Measurements from ENCODE around the gene MLEC. TPM values are rescaled to one million over a fixed set of nuclear protein-coding genes. Genes with fewer than 3 reads are reported as not detected.
A peak's percentile ranks its signal among the peaks of the same experiment; 100 is the strongest.

MLEC gene, protein sequence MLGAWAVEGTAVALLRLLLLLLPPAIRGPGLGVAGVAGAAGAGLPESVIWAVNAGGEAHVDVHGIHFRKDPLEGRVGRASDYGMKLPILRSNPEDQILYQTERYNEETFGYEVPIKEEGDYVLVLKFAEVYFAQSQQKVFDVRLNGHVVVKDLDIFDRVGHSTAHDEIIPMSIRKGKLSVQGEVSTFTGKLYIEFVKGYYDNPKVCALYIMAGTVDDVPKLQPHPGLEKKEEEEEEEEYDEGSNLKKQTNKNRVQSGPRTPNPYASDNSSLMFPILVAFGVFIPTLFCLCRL
- 47.5 TPM for total RNA-seq

DNA sequence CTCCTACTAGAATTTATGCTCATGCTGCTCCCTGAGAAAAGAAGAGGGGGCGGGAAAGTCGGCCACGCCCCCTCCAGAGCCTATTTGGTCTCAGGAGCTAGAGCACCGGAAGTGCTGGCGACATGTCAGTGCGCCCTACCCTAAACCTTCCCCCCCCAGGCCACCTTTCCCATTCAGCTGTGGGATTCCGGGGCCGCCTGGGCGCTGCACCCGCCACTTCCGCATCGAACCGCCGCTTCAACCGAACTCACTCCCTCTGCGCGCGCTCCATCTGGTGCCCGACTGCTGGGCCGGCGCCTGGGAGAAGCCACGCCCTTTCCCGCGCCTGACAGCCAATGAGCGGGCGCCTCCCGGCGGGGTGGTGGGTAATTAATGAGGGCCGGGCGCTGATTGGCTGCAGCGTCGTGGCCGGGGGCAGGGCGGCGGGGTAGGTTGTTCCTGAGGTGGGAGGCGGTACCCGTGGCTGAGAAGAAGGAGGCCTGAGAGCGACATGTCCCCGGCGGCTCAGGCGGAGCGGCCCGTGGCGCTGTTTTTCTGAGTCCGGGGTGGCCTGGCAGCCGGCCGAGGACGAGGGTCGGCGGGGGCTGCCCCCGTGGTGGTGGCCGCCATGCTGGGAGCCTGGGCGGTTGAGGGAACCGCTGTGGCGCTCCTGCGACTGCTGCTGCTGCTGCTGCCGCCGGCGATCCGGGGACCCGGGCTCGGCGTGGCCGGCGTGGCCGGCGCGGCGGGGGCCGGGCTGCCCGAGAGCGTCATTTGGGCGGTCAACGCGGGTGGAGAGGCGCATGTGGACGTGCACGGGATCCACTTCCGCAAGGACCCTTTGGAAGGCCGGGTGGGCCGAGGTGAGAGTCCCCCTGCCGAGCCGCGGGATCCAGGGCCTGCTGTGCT, at the start of gene MLEC:
Gene MLEC (plus strand): TSS at position 460 of the 888 bp plus-strand sequence. CDS start 148 bp downstream, at position 608.
- intact Hi-C loops (cut with DNase I) = loop anchor here (1.0 to 2.0 kb wide), 7 partner anchors 23 to 218 kb away; partner anchors contain the start of genes ACADS, POP5, SPPL3 and UNC119B
- TF ChIP-seq, protein P1, sequence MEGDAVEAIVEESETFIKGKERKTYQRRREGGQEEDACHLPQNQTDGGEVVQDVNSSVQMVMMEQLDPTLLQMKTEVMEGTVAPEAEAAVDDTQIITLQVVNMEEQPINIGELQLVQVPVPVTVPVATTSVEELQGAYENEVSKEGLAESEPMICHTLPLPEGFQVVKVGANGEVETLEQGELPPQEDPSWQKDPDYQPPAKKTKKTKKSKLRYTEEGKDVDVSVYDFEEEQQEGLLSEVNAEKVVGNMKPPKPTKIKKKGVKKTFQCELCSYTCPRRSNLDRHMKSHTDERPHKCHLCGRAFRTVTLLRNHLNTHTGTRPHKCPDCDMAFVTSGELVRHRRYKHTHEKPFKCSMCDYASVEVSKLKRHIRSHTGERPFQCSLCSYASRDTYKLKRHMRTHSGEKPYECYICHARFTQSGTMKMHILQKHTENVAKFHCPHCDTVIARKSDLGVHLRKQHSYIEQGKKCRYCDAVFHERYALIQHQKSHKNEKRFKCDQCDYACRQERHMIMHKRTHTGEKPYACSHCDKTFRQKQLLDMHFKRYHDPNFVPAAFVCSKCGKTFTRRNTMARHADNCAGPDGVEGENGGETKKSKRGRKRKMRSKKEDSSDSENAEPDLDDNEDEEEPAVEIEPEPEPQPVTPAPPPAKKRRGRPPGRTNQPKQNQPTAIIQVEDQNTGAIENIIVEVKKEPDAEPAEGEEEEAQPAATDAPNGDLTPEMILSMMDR (IDR thresholded peaks at IDR 0.05) = peak in 2 of 3 experiments; percentile 1 to 21
- peak; percentile 92 to 99 for DNase-seq (ENCODE audit: low spot score in 2 of 2)

DNA sequence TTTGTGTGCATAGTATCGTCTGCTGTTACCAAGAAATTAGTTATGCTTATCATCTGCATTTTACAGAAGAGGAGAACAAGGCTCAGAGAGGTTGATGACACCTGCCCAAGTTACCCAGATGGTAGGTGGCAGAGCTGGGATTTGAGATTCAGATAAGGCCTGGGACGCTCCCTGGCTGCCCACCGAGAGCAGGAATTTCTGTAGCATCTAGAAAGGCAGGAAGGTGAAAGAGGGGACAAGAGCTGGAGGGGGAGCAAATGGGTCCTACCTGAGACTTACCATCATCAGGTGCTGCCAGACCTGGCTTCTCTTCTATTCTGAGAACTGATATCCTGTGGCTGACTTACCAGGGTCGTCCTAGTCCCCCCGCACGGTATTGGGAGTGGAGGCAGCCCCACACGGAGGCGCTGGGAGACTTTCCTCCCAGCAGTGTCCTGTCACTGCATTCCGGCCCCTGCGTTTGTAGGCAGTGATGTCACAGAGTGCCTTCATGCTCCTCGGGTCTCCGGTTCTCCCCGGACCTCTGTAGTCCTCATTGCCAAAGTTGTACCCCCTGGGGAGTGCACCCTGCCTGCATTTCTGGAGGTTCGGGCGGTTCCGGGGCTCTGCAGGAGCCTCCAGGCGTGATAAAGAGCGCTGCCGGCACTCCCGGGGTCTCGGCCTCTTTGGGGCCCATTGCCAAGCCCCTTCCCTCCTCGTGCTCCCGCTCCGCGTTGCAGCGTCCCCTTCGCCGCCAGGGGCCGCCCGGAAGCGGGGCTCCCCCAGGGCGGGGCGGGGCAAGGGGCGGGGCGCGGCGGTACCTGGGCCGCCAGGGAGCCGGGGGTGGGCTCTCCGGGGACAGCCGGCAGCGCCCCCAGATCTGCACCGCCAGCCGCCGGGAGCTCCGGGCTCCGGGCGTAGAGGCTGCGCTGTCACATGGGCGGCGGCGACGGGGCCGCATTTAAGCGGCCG, 46.9 kb upstream of the MLEC start, which contains the start of gene CABP1:
Gene CABP1 (plus strand): TSS at position 856 of the 951 bp plus-strand sequence. CDS start 60 bp downstream, at position 916.
- Histone ChIP-seq H3K4me1 (peaks cover 9 to 13% of the 10 kb centered on the region in 2 donors), H3K36me3 (no peaks in the 10 kb centered on the region), H3K27me3 (peaks cover 19% of the 10 kb centered on the region), H3K27ac (no peak within 1 kb of the TSS), H3K4me3 (peak within 1 kb of the TSS; percentile 51 to 64), H3K9me3 (no peaks in the 10 kb centered on the region)
- intact Hi-C loops (cut with DNase I) = loop anchor here (10.0 kb wide), 1 partner anchor 315 kb away; the partner anchor contains the start of gene PLA2G1B
- TF ChIP-seq, protein P1 (IDR thresholded peaks at IDR 0.05) = no peak
- DNase-seq (ENCODE audit: low spot score in 2 of 2) = no peak

More for the DNA sequence above, at the start of gene MLEC:
- peak within 1 kb of the TSS; percentile 87 to 89 for H3K27ac ChIP-seq
- no peaks in the 10 kb centered on the region for H3K9me3 ChIP-seq
- no peaks in the 10 kb centered on the region for H3K27me3 ChIP-seq
- no peaks in the 10 kb centered on the region for H3K36me3 ChIP-seq
- H3K4me3 ChIP-seq = peak within 1 kb of the TSS; percentile 75 to 99
- peaks cover 7 to 28% of the 10 kb centered on the region in 2 donors for H3K4me1 ChIP-seq

DNA sequence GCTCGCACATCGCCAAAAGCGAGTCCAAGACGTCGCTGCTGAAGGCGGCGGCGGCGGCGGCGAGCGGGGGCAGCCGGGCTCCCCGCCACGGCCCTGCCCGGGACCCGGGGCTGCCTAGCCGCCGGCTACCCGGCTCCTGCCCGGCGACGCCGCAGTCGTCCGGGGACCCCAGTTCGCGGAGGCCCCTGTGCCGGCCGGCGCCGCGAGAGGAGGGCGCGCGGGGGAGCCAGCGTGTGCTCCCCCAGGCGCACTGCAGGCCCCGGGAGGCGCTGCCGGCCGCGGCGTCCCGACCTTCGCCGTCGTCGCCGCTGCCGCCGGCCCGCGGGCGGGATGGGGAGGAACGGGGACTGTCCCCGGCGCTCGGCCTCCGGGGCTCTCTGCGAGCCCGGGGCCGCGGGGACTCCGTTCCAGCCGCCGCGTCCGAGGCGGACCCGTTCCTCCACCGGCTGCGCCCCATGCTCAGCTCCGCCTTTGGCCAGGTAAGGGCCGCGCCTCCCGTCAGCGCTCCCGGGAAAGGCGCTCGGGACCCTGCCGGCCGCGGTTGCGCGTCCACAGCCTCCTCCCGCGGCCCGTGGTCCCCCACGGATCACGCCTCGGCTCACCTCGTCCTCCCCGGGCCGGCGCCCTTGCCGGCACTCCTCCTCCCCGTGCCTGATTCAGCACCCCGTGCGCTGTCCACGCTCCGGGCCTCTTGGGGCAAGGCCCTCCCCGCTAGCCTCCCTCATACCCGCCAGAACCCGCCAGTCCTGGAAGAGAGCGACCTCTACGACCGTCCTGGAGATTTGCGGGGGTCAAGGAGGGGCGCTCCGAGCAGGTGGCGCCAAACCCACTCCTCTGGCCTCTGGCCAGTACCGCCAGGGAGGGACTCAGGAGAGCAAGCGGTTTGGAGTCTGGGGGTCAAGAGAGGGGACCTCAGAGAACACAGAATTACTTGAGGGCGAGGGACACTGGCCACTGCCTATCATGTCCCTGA, 45.8 kb upstream of the MLEC start:
- no peak for DNase-seq (ENCODE audit: low spot score in 2 of 2)
- Histone ChIP-seq H3K36me3 (no peaks in the 10 kb centered on the region), H3K27me3 (peaks cover 19% of the 10 kb centered on the region), H3K9me3 (no peaks in the 10 kb centered on the region), H3K4me3 (peak overlapping the region; percentile 51 to 64), H3K4me1 (peaks cover 9 to 13% of the 10 kb centered on the region in 2 donors), H3K27ac (no peak overlapping the region)
- TF ChIP-seq, protein P1 (IDR thresholded peaks at IDR 0.05) = no peak
- intact Hi-C loops (cut with DNase I) = loop anchor here (10.0 kb wide), 1 partner anchor 316 kb away; the partner anchor contains the start of gene PLA2G1B

DNA sequence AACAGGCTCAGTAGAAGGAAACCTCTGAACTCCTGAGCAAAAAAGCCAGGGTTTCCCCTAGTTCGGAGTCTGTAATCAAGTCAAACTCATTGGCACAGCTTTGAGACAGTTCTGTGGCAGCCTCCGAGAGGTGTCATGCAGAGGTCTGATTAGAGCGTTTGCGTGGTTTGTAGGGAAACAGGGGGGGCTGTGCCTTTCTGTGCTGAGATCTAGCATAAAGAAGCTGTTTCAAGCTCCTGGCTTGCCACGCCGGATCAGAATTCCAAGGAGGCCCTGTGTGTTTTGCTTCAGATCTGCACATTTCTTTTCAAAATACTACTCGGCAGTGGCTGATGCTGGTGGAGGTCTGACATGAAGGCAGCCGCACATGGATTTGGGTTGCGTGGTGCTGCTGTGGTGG, 44.8 kb upstream of the MLEC start:
- intact Hi-C loops (cut with DNase I) = loop anchor here (10.0 kb wide), 1 partner anchor 317 kb away; the partner anchor contains the start of gene PLA2G1B
- H3K4me3 ChIP-seq = no peak overlapping the region
- TF ChIP-seq, protein P1 (IDR thresholded peaks at IDR 0.05) = no peak
- H3K27me3 ChIP-seq = peaks cover 19% of the 10 kb centered on the region
- H3K27ac ChIP-seq = no peak overlapping the region
- H3K9me3 ChIP-seq = no peaks in the 10 kb centered on the region
- no peaks in the 10 kb centered on the region for H3K36me3 ChIP-seq
- peaks cover 12 to 13% of the 10 kb centered on the region in 2 donors for H3K4me1 ChIP-seq
- DNase-seq (ENCODE audit: low spot score in 2 of 2) = no peak

Measured in ascending aorta (tissue), 2 donors.